Mammary epithelial cell (primary cell): ENCODE results near the gene OTOP2.

ENCODE experiments used
- EZH2 ChIP-seq: IDR thresholded peaks from 2 replicates; pipeline ENCODE4 v1.6.1; 2012; ENCODE audit warnings: low read length, inconsistent platforms, borderline replicate concordance
- TF ChIP-seq, protein P1 (sequence below), 2 donors: IDR thresholded peaks in 1 of 2; conservative IDR thresholded peaks in 1 of 2; 2 replicates each; pipeline ENCODE4 v1.5.1; 2011 to 2012; ENCODE audit warnings: inconsistent platforms in 2 of 2, low read length in 2 of 2, mild to moderate bottlenecking in 2 of 2, control low read depth in 1 of 2, low read depth in 1 of 2; ENCODE audit not compliant: insufficient read depth in 1 of 2; ENCODE audit errors: extremely low read depth in 1 of 2

DNA sequence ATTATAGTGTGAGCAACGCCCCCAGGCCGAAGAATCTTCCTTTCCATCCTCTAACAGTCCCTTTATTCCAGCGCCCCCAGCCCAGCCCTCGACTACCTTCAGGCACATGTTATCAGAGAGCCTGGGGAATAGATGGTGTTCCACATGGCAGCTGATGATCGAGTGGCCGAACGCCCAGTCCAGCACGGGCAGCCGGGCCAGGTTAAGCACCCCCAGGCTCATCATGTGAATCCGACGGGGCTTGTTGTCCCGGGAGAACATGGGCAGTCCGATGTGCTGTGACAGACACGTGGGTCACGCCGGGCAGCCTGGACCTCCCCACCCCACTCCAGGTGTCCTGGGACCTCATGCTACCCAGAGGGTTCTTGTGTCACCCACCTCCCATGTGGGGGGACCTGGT is 44.8 kb upstream of the OTOP2 start:
- TF ChIP-seq EZH2: no peak
- TF ChIP-seq, protein P1, sequence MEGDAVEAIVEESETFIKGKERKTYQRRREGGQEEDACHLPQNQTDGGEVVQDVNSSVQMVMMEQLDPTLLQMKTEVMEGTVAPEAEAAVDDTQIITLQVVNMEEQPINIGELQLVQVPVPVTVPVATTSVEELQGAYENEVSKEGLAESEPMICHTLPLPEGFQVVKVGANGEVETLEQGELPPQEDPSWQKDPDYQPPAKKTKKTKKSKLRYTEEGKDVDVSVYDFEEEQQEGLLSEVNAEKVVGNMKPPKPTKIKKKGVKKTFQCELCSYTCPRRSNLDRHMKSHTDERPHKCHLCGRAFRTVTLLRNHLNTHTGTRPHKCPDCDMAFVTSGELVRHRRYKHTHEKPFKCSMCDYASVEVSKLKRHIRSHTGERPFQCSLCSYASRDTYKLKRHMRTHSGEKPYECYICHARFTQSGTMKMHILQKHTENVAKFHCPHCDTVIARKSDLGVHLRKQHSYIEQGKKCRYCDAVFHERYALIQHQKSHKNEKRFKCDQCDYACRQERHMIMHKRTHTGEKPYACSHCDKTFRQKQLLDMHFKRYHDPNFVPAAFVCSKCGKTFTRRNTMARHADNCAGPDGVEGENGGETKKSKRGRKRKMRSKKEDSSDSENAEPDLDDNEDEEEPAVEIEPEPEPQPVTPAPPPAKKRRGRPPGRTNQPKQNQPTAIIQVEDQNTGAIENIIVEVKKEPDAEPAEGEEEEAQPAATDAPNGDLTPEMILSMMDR (conservative IDR thresholded peaks at IDR 0.05 in 1 of 2, IDR thresholded peaks at IDR 0.05 in 1 of 2; ENCODE audit: extremely low read depth in 1 of 2, insufficient read depth in 1 of 2, low read depth in 1 of 2, low read length in 2 of 2): no peak
